K562 (cell line): Measurements from ENCODE around the gene F2. TPM values are rescaled to one million over a fixed set of nuclear protein-coding genes. Genes with fewer than 3 reads are reported as not detected.

Experiments
- GTF2A2 ChIP-seq: IDR thresholded peaks from 2 replicates; pipeline ENCODE4 v1.6.1; 2016; ENCODE audit warnings: mild to moderate bottlenecking, missing genetic modification characterization, missing compliant biosample characterization
- NR2F6 ChIP-seq: fragments of 450-650 bp; formaldehyde crosslinking; IDR thresholded peaks from 2 replicates; pipeline ENCODE4 v1.4.0; 2020; ENCODE audit warnings: mild to moderate bottlenecking
- TCFL5 ChIP-seq: fragments of 250-450 bp; sonication (Bioruptor Pico); conservative IDR thresholded peaks from 2 replicates; pipeline ENCODE4 v1.6.1; 2021; ENCODE audit warnings: mild to moderate bottlenecking, moderate library complexity, matching md5 sums
- TGIF2 ChIP-seq: sonication (generic); formaldehyde crosslinking; IDR thresholded peaks from 2 replicates; pipeline ENCODE4 v1.8.1; 2022; ENCODE audit warnings: mild to moderate bottlenecking, missing genetic modification reagents, moderate library complexity
- ZBTB17 ChIP-seq: fragments of 450-650 bp; formaldehyde crosslinking; IDR thresholded peaks from 2 replicates; pipeline ENCODE4 v1.4.0; 2020; ENCODE audit warnings: mild to moderate bottlenecking
- ZNF165 ChIP-seq: fragments of 250-450 bp; sonication (Bioruptor Pico); IDR thresholded peaks from 2 replicates; pipeline ENCODE4 v1.4.0; 2020; ENCODE audit warnings: borderline replicate concordance
- ZNF282 ChIP-seq: sonication (generic); formaldehyde crosslinking; IDR thresholded peaks from 2 replicates; pipeline ENCODE4 v1.8.1; 2023; ENCODE audit warnings: missing genetic modification reagents
- polyA plus RNA-seq, 8 experiments: library from polyadenylated mRNA; depleted of rRNA in 4 of 8; stranded (reverse) in 5 of 8; unstranded in 3 of 8; fragments of >200 nt; fragmentation: Nextera tagmentation in 2 of 8; fragmentation: Illumina TruSeq in 1 of 8; extraction: Ambion mirVana in 2 of 8; extraction: Trizol in 1 of 8; gene quantifications; 2 replicates each; pipeline versions ENCODE4 v1.2.1 to v1.2.3, GENCODE V29; 2011 to 2014; ENCODE audit warnings: inconsistent platforms in 1 of 8, missing spikeins in 1 of 8
- total RNA-seq, 7 experiments: library from RNA; depleted of rRNA in 6 of 7; stranded (reverse); fragments of >200 nt in 6 of 7; fragmentation: Illumina TruSeq in 2 of 7; extraction: Trizol in 2 of 7; gene quantifications; 2 replicates each; pipeline versions ENCODE4 v1.2.1 to v1.2.3, GENCODE V29; 2011 to 2021; ENCODE audit warnings: low replicate concordance in 1 of 7
- TF ChIP-seq, protein P1 (sequence below): sonication (generic); formaldehyde crosslinking; IDR thresholded peaks from 2 replicates; pipeline ENCODE4 v1.8.0; 2023; ENCODE audit warnings: mild to moderate bottlenecking, missing genetic modification reagents
- TF ChIP-seq, protein P2 (sequence below): fragments of 450-650 bp; formaldehyde crosslinking; IDR thresholded peaks from 2 replicates; pipeline ENCODE4 v1.4.0; 2020; ENCODE audit warnings: mild to moderate bottlenecking, mixed read lengths
- TF ChIP-seq, protein P3 (sequence below), 2 experiments: fragments of 250-450 bp in 1 of 2; fragments of 450-650 bp in 1 of 2; sonication (Bioruptor Pico) in 1 of 2; IDR thresholded peaks; 2 replicates each; pipeline versions ENCODE4 v1.6.1 to v1.8.0; 2016 to 2021; ENCODE audit warnings: mild to moderate bottlenecking in 2 of 2, moderate library complexity in 2 of 2, missing compliant biosample characterization in 1 of 2, missing genetic modification characterization in 1 of 2
- TF ChIP-seq, protein P4 (sequence below): fragments of 450-650 bp; IDR thresholded peaks from 2 replicates; pipeline ENCODE4 v1.6.1; 2016; ENCODE audit warnings: borderline replicate concordance
- TF ChIP-seq, protein P5 (sequence below), 2 experiments: IDR thresholded peaks; 2 replicates each; pipeline ENCODE4 v1.6.1; 2011; ENCODE audit warnings: borderline replicate concordance in 1 of 2, control low read depth in 1 of 2, low read depth in 1 of 2, low read length in 1 of 2, mild to moderate bottlenecking in 1 of 2, mixed read lengths in 1 of 2, moderate library complexity in 1 of 2; ENCODE audit not compliant: insufficient read depth in 1 of 2, insufficient read length in 1 of 2, poor library complexity in 1 of 2, severe bottlenecking in 1 of 2; ENCODE audit errors: extremely low read depth in 1 of 2

F2 gene
- total and polyA plus RNA-seq, 9 of the 15 experiments (the other 6 are each of a cell fraction or from before 2014, with no cell fraction given), result 0.16 TPM; not detected in 8

DNA sequence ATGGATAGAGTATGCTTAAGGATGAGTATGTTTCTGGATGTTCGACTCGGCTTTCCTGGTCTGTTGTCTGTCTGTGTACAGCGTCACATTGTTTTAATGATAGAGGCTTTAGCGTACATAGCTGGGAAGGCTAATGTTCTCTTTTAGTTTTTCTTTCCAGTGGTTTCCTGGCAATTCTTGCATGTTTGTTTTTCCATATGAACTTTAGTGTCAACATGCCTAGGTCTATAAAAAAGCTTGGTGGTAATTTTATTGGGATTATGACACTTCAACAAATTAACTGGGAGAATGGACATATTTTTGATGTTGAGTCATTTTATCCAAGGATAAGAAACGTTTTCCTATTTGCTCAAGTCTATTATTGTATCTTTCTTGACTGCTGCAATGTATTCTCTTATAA is 17.6 kb downstream of the F2 start (continued):
- TF ChIP-seq, protein P1, sequence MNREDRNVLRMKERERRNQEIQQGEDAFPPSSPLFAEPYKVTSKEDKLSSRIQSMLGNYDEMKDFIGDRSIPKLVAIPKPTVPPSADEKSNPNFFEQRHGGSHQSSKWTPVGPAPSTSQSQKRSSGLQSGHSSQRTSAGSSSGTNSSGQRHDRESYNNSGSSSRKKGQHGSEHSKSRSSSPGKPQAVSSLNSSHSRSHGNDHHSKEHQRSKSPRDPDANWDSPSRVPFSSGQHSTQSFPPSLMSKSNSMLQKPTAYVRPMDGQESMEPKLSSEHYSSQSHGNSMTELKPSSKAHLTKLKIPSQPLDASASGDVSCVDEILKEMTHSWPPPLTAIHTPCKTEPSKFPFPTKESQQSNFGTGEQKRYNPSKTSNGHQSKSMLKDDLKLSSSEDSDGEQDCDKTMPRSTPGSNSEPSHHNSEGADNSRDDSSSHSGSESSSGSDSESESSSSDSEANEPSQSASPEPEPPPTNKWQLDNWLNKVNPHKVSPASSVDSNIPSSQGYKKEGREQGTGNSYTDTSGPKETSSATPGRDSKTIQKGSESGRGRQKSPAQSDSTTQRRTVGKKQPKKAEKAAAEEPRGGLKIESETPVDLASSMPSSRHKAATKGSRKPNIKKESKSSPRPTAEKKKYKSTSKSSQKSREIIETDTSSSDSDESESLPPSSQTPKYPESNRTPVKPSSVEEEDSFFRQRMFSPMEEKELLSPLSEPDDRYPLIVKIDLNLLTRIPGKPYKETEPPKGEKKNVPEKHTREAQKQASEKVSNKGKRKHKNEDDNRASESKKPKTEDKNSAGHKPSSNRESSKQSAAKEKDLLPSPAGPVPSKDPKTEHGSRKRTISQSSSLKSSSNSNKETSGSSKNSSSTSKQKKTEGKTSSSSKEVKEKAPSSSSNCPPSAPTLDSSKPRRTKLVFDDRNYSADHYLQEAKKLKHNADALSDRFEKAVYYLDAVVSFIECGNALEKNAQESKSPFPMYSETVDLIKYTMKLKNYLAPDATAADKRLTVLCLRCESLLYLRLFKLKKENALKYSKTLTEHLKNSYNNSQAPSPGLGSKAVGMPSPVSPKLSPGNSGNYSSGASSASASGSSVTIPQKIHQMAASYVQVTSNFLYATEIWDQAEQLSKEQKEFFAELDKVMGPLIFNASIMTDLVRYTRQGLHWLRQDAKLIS, result no peak
- TF ChIP-seq ZBTB17 (CRISPR knock-in tag) (no peak), TCFL5 (no peak), ZNF282 (CRISPR knock-in tag) (no peak), ZNF165 (CRISPR knock-in tag) (no peak), GTF2A2 (tag) (no peak), TGIF2 (CRISPR knock-in tag) (no peak), NR2F6 (CRISPR knock-in tag) (no peak)
- TF ChIP-seq, protein P2, sequence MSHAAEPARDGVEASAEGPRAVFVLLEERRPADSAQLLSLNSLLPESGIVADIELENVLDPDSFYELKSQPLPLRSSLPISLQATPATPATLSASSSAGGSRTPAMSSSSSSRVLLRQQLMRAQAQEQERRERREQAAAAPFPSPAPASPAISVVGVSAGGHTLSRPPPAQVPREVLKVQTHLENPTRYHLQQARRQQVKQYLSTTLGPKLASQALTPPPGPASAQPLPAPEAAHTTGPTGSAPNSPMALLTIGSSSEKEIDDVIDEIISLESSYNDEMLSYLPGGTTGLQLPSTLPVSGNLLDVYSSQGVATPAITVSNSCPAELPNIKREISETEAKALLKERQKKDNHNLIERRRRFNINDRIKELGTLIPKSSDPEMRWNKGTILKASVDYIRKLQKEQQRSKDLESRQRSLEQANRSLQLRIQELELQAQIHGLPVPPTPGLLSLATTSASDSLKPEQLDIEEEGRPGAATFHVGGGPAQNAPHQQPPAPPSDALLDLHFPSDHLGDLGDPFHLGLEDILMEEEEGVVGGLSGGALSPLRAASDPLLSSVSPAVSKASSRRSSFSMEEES (CRISPR knock-in tag), result no peak
- TF ChIP-seq, protein P3, sequence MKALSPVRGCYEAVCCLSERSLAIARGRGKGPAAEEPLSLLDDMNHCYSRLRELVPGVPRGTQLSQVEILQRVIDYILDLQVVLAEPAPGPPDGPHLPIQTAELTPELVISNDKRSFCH (CRISPR knock-in tag; IDR thresholded peaks at IDR 0.05), result no peak
- TF ChIP-seq, protein P3 (tag; IDR thresholded peaks at IDR 0.05), result no peak
- TF ChIP-seq, protein P4, sequence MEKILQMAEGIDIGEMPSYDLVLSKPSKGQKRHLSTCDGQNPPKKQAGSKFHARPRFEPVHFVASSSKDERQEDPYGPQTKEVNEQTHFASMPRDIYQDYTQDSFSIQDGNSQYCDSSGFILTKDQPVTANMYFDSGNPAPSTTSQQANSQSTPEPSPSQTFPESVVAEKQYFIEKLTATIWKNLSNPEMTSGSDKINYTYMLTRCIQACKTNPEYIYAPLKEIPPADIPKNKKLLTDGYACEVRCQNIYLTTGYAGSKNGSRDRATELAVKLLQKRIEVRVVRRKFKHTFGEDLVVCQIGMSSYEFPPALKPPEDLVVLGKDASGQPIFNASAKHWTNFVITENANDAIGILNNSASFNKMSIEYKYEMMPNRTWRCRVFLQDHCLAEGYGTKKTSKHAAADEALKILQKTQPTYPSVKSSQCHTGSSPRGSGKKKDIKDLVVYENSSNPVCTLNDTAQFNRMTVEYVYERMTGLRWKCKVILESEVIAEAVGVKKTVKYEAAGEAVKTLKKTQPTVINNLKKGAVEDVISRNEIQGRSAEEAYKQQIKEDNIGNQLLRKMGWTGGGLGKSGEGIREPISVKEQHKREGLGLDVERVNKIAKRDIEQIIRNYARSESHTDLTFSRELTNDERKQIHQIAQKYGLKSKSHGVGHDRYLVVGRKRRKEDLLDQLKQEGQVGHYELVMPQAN, result no peak
- TF ChIP-seq, protein P5, sequence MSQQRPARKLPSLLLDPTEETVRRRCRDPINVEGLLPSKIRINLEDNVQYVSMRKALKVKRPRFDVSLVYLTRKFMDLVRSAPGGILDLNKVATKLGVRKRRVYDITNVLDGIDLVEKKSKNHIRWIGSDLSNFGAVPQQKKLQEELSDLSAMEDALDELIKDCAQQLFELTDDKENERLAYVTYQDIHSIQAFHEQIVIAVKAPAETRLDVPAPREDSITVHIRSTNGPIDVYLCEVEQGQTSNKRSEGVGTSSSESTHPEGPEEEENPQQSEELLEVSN (IDR thresholded peaks at IDR 0.05; ENCODE audit: borderline replicate concordance in 1 of 2, extremely low read depth in 1 of 2, insufficient read depth in 1 of 2, insufficient read length in 1 of 2, low read depth in 1 of 2, low read length in 1 of 2, poor library complexity in 1 of 2, severe bottlenecking in 1 of 2), result no peak
